NB4 (cell line): ENCODE results near the gene LY86.

Experiments used
- CTCF ChIP-seq: IDR thresholded peaks from one replicate; pipeline ENCODE4 v1.5.1; 2012; ENCODE audit warnings: low read depth, low read length
- POLR2A ChIP-seq: IDR thresholded peaks from 2 replicates; pipeline ENCODE4 v1.6.1; 2011; ENCODE audit warnings: mild to moderate bottlenecking; ENCODE audit not compliant: insufficient read length; ENCODE audit errors: extremely low read depth

DNA sequence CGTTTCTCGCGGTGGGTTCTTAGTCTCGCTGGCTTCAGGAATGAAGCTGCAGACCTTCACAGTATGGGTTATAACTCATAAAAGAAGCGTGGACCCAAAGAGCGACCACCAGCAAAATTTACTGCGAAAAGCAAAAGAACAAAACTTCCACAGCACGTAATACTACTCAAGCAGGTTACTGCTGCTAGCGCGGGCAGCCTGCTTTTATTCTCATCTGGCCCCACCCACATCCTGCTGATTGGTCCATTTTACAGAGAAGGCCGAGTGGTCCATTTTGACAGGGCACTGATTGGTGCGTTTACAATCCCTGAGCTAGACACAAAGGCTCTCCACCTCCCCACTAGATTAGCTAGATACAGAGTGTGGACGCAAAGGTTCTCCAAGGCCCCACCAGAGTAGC, 17.4 kb downstream of the LY86 start:
- TF ChIP-seq CTCF (no peak), POLR2A (no peak)
